GM12878 (cell line): ENCODE measurements around the gene PDE6G. TPM values are rescaled to one million over a fixed set of nuclear protein-coding genes. Genes with fewer than 3 reads are reported as not detected.

Source experiments
- ATAC-seq: fragments of 200-7000 bp; cut with Tn5 transposase; 3 replicates; pipeline ENCODE4 v1.9.1; 2020; ENCODE audit warnings: mild to moderate bottlenecking, moderate library complexity
- BruUV-seq: library from RNA; stranded (reverse); fragments of 400-500 nt; replicated peaks from 2 replicates; lab custom pipeline; 2021; lab: Mats Ljungman, UMichigan
- CTCF ChIA-PET: fragments of 300-600 bp; sonication (Branson Sonifier 250); formaldehyde crosslinking; extraction: SDS; loops from one replicate; lab custom pipeline; 2021; ENCODE audit warnings: inconsistent platforms; lab: Yijun Ruan, JAX
- POLR2A ChIA-PET: fragments of 350-600 bp; formaldehyde crosslinking; extraction: SDS; loops from one replicate; lab custom pipeline; 2021; ENCODE audit warnings: inconsistent platforms; lab: Charles Lee
- RAD21 ChIA-PET: fragments of 300-600 bp; sonication (Branson Sonifier 250); formaldehyde crosslinking; loops from one replicate; lab custom pipeline; 2023; ENCODE audit warnings: antibody characterized with exemption; ENCODE audit not compliant: unreplicated experiment; lab: Charles Lee
- SMC1A ChIA-PET: fragments of 300-600 bp; sonication (Branson Sonifier 250); formaldehyde crosslinking; loops from one replicate; lab custom pipeline; 2023; ENCODE audit not compliant: unreplicated experiment, uncharacterized antibody; lab: Charles Lee
- DNase-seq: peaks from one replicate; pipeline ENCODE4 v3.0.0-alpha.2; 2011; ENCODE audit warnings: low read depth, low spot score
- FAIRE-seq: peaks from 3 replicates; lab custom pipeline; 2011; peaks lifted over from hg19 to GRCh38; lab: Jason Lieb, UNC
- H2AFZ ChIP-seq: 2 replicates; pipeline ENCODE4 v1.6.0; 2011; ENCODE audit warnings: low read depth, low read length, control low read depth; ENCODE audit not compliant: control insufficient read depth
- H3K27ac ChIP-seq: 2 replicates; pipeline ENCODE4 v1.5.1; 2011; ENCODE audit warnings: control low read depth; ENCODE audit not compliant: control insufficient read depth, insufficient read depth
- H3K27me3 ChIP-seq, 2 experiments: replicated peaks in 1 of 2; 2 replicates each; pipeline versions ENCODE4 v1.6.0 to v1.6.1; 2011; ENCODE audit warnings: low read length in 1 of 2; ENCODE audit not compliant: control insufficient read depth in 2 of 2, insufficient read depth in 2 of 2
- H3K36me3 ChIP-seq, 2 experiments: 2 replicates each; pipeline ENCODE4 v1.5.1; 2011; ENCODE audit warnings: low read length in 1 of 2; ENCODE audit not compliant: control insufficient read depth in 2 of 2, insufficient read depth in 2 of 2
- H3K4me1 ChIP-seq: 2 replicates; pipeline ENCODE4 v1.6.1; 2011; ENCODE audit warnings: mild to moderate bottlenecking, low read length, moderate library complexity, mixed read lengths; ENCODE audit not compliant: control insufficient read depth, insufficient read depth
- H3K4me2 ChIP-seq: 2 replicates; pipeline ENCODE4 v1.6.0; 2011; ENCODE audit warnings: control low read depth; ENCODE audit not compliant: control insufficient read depth, insufficient read depth
- H3K4me3 ChIP-seq: fragments of 200-600 bp; sonication (generic); 2 replicates; pipeline ENCODE4 v1.5.1; 2016
- H3K79me2 ChIP-seq: 2 replicates; pipeline ENCODE4 v1.6.0; 2011; ENCODE audit warnings: low read length; ENCODE audit not compliant: control insufficient read depth, insufficient read depth
- H3K9ac ChIP-seq: 2 replicates; pipeline ENCODE4 v1.8.0; 2011; ENCODE audit warnings: low read length, control low read depth, mixed read lengths; ENCODE audit not compliant: control insufficient read depth, insufficient read depth
- H3K9me3 ChIP-seq: replicated peaks from 3 replicates; pipeline ENCODE4 v1.5.1; 2011; ENCODE audit warnings: mild to moderate bottlenecking, low read length; ENCODE audit not compliant: control insufficient read depth, insufficient read depth
- H4K20me1 ChIP-seq: 2 replicates; pipeline ENCODE4 v1.6.0; 2011; ENCODE audit not compliant: control insufficient read depth, insufficient read depth
- EZH2 ChIP-seq: IDR thresholded peaks from 2 replicates; pipeline ENCODE4 v1.6.1; 2012; ENCODE audit warnings: low read depth, mild to moderate bottlenecking, control low read depth, inconsistent platforms, low read length, borderline replicate concordance; ENCODE audit not compliant: control insufficient read depth
- PAX8 ChIP-seq: fragments of 450-650 bp; IDR thresholded peaks from 2 replicates; pipeline ENCODE4 v1.6.1; 2017; ENCODE audit warnings: mild to moderate bottlenecking, moderate library complexity
- POLR2A ChIP-seq: IDR thresholded peaks from 2 replicates; pipeline ENCODE4 v1.6.1; 2011; ENCODE audit warnings: low read depth, mild to moderate bottlenecking, low read length
- SUZ12 ChIP-seq: fragments of 200-600 bp; sonication (generic); IDR thresholded peaks from one replicate; pipeline ENCODE4 v1.6.1; 2018; ENCODE audit warnings: antibody characterized with exemption, mild to moderate bottlenecking; ENCODE audit not compliant: unreplicated experiment
- WRNIP1 ChIP-seq: IDR thresholded peaks from 2 replicates; pipeline ENCODE4 v1.6.1; 2011; ENCODE audit warnings: low read depth, low read length, improper control_type of control experiment, borderline replicate concordance
- WGBS: methylation state at CpG from one replicate; pipeline ENCODE4 v1.1.6; 2016; ENCODE audit warnings: low lambda C conversion rate; ENCODE audit not compliant: insufficient replicate concordance, insufficient coverage; ENCODE audit errors: missing lambda C conversion rate; 5-methylcytosine and 5-hydroxymethylcytosine counted together
- in situ Hi-C: fragments of 300-500 bp; cut with MboI; formaldehyde crosslinking; loops from 9 replicates; pipeline ENCODE4 v1.14.3; 2018; ENCODE audit warnings: mixed read lengths
- intact Hi-C: fragments of 100-400 bp; cut with micrococcal nuclease; formaldehyde crosslinking; loops from one replicate; pipeline ENCODE4 v1.14.2; 2022; ENCODE audit not compliant: unreplicated experiment
- polyA plus RNA-seq, 11 experiments: library from polyadenylated mRNA; depleted of rRNA in 4 of 11; unstranded in 6 of 11; stranded (reverse) in 5 of 11; fragments of >200 nt; fragmentation: Nextera tagmentation in 4 of 11; fragmentation: Illumina TruSeq in 1 of 11; extraction: Ambion mirVana in 4 of 11; extraction: Trizol in 1 of 11; gene quantifications; 1 replicate in 1 of 11; 2 replicates in 10 of 11; pipeline versions ENCODE4 v1.2.1 to v1.2.3, GENCODE V29; 2011 to 2016; ENCODE audit warnings: inconsistent platforms in 2 of 11, missing spikeins in 2 of 11, low read depth in 1 of 11
- total RNA-seq, 4 experiments: library from RNA; depleted of rRNA in 3 of 4; stranded (reverse); fragments of >200 nt in 3 of 4; fragmentation: Illumina TruSeq in 1 of 4; extraction: Trizol in 1 of 4; gene quantifications; 2 replicates each; pipeline versions ENCODE4 v1.2.1 to v1.2.3, GENCODE V29; 2013 to 2021
- TF ChIP-seq, protein P1 (sequence below): fragments of 450-650 bp; IDR thresholded peaks from 2 replicates; pipeline ENCODE4 v1.6.1; 2017; ENCODE audit warnings: mild to moderate bottlenecking, moderate library complexity

PDE6G gene
- total and polyA plus RNA-seq, 10 of the 15 experiments (the other 5 are each of a cell fraction or from before 2014, with no cell fraction given) = 0.55 to 12.1 (median 4.3) TPM

GRCh38 chr17:81635431-81635830 is 20.9 kb downstream of the PDE6G start (continued):
- TF ChIP-seq EZH2 = no peak
- no peak for TF ChIP-seq POLR2A

- ChIA-PET SMC1A (interaction anchor here (0.7 kb wide), 1 partner anchor 31 kb away, joined by 3 read pairs; no protein-coding TSS in a partner anchor), POLR2A (interaction anchor here (0.6 kb wide), 2 partner anchors 12 to 53 kb away, joined by 3 to 4 read pairs; no protein-coding TSS in a partner anchor), RAD21 (no interaction called here)
- WGBS = 81% methylated on average over 7 of the region's 7 CpGs
- no peak for ATAC-seq
- intact Hi-C loops (no loop called here), in situ Hi-C loops (no loop called here)
- H3K9me3 ChIP-seq = no peaks in the 10 kb centered on the region; the same call in 2 of the 3 replicates
- H3K27me3 ChIP-seq = no peaks in the 10 kb centered on the region
- peaks cover 32% of the 10 kb centered on the region for H3K79me2 ChIP-seq
- no peaks in the 10 kb centered on the region for H4K20me1 ChIP-seq
- FAIRE-seq = no peak
- H3K36me3 ChIP-seq = peaks cover under 1 to 8% of the 10 kb centered on the region in 2 experiments; a peak in 2 of 4 replicates
- no peak overlapping the region for H2AFZ ChIP-seq
- H3K4me2 ChIP-seq = no peak overlapping the region
- no TSS peak for BruUV-seq
- DNase-seq = no peak
- H3K27ac ChIP-seq = no peak overlapping the region
- H3K4me3 ChIP-seq = no peak overlapping the region
- no peak for TF ChIP-seq PAX8
- TF ChIP-seq SUZ12 = no peak
- TF ChIP-seq, protein P1, sequence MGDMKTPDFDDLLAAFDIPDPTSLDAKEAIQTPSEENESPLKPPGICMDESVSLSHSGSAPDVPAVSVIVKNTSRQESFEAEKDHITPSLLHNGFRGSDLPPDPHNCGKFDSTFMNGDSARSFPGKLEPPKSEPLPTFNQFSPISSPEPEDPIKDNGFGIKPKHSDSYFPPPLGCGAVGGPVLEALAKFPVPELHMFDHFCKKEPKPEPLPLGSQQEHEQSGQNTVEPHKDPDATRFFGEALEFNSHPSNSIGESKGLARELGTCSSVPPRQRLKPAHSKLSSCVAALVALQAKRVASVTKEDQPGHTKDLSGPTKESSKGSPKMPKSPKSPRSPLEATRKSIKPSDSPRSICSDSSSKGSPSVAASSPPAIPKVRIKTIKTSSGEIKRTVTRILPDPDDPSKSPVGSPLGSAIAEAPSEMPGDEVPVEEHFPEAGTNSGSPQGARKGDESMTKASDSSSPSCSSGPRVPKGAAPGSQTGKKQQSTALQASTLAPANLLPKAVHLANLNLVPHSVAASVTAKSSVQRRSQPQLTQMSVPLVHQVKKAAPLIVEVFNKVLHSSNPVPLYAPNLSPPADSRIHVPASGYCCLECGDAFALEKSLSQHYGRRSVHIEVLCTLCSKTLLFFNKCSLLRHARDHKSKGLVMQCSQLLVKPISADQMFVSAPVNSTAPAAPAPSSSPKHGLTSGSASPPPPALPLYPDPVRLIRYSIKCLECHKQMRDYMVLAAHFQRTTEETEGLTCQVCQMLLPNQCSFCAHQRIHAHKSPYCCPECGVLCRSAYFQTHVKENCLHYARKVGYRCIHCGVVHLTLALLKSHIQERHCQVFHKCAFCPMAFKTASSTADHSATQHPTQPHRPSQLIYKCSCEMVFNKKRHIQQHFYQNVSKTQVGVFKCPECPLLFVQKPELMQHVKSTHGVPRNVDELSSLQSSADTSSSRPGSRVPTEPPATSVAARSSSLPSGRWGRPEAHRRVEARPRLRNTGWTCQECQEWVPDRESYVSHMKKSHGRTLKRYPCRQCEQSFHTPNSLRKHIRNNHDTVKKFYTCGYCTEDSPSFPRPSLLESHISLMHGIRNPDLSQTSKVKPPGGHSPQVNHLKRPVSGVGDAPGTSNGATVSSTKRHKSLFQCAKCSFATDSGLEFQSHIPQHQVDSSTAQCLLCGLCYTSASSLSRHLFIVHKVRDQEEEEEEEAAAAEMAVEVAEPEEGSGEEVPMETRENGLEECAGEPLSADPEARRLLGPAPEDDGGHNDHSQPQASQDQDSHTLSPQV = no peak
- no peak for TF ChIP-seq WRNIP1
- TF ChIP-seq, all 136 proteins: peak for 0
- Histone ChIP-seq H3K4me1 (peaks cover 4% of the 10 kb centered on the region), H3K9ac (no peak overlapping the region)
- CTCF ChIA-PET = interaction anchor here (1.2 kb wide), 1 partner anchor 30 kb away, joined by 5 read pairs; no protein-coding TSS in a partner anchor
Measured at GRCh38 chr17:81631482-81631881, 24.9 kb downstream of the PDE6G start.
